ENCODE data around the gene HSPB6.

HSPB6 gene

GRCh38 chr19:35764432-35765315 lies 7.8 kb upstream of the HSPB6 start:
- no peak for DNase-seq (ENCODE audit: low spot score)

- DNase-seq (ENCODE audit: low spot score) = no peak
These were observed 4.0 kb upstream of the HSPB6 start for GRCh38 chr19:35760711-35761349.

GRCh38 chr19:35759697-35760096 lies 2.9 kb upstream of the HSPB6 start:
- DNase-seq (ENCODE audit: low spot score) = no peak

GRCh38 chr19:35757749-35758608 lies 1.1 kb upstream of the HSPB6 start, which contains the start of gene PROSER3:
PROSER3 (plus strand) TSS chr19:35758176; CDS start chr19:35758216, 40 bp downstream.
- peak; percentile 100 for DNase-seq (ENCODE audit: low spot score)

- DNase-seq (ENCODE audit: low spot score) = no peak
These were observed 461 bp upstream of the HSPB6 start for GRCh38 chr19:35757231-35757748.

GRCh38 chr19:35755550-35756376 lies 1.1 kb downstream of the HSPB6 start:
- DNase-seq (ENCODE audit: low spot score) = peak; percentile 51

- DNase-seq (ENCODE audit: low spot score) = no peak
These were observed 1.7 kb downstream of the HSPB6 start for GRCh38 chr19:35755131-35755549.

- no peak for DNase-seq (ENCODE audit: low spot score)
These were observed 2.3 kb downstream of the HSPB6 start for GRCh38 chr19:35754370-35755130.

- DNase-seq (ENCODE audit: low spot score) = no peak
These were observed 3.0 kb downstream of the HSPB6 start for GRCh38 chr19:35753634-35754369.

GRCh38 chr19:35752746-35753350 lies 4.0 kb downstream of the HSPB6 start:
- no peak for DNase-seq (ENCODE audit: low spot score)

GRCh38 chr19:35751839-35752745 lies 4.7 kb downstream of the HSPB6 start:
- DNase-seq (ENCODE audit: low spot score) = no peak

GRCh38 chr19:35750167-35750566 lies 6.7 kb downstream of the HSPB6 start:
- DNase-seq (ENCODE audit: low spot score) = no peak

- DNase-seq (ENCODE audit: low spot score) = peak; percentile 99
These were observed 8.5 kb downstream of the HSPB6 start, which contains the start of gene LIN37 for GRCh38 chr19:35748106-35749020. LIN37 (plus strand) TSS chr19:35748576; CDS start chr19:35748725, 149 bp downstream.

GRCh38 chr19:35746531-35746930 lies 10.3 kb downstream of the HSPB6 start:
- no peak for DNase-seq (ENCODE audit: low spot score)

- no peak for DNase-seq (ENCODE audit: low spot score)
These were observed 10.8 kb downstream of the HSPB6 start for GRCh38 chr19:35746087-35746462.

GRCh38 chr19:35745328-35746086 lies 11.3 kb downstream of the HSPB6 start, which contains the start of the genes PSENEN and U2AF1L4:
PSENEN (plus strand) TSS chr19:35745651; CDS start chr19:35745931, 280 bp downstream.
U2AF1L4 (minus strand) TSS chr19:35745418; CDS start chr19:35745391, 27 bp downstream.
- peak; percentile 99 for DNase-seq (ENCODE audit: low spot score)

All from CD4-positive, alpha-beta T cell treated with Interleukin-2 at 100 ng/mL for 4 hours (primary cell).